Adrenal gland (tissue), 12 donors: ENCODE data around the gene PTK7. TPM values are rescaled to one million over a fixed set of nuclear protein-coding genes. Genes with fewer than 3 reads are reported as not detected.

Experiments
- DNase-seq, 7 donors: peaks; one replicate each; pipeline ENCODE4 v3.0.0-alpha.2; 2019 to 2020
- H3K27ac ChIP-seq, 5 donors: fragments of 200-600 bp; sonication (generic) in 4 of 5; 1 replicate in 3 of 5; 2 replicates in 2 of 5; pipeline versions ENCODE4 v1.5.1 to v1.8.0; 2016 to 2020; ENCODE audit warnings: mild to moderate bottlenecking in 1 of 5
- H3K27me3 ChIP-seq: fragments of 200-600 bp; 2 replicates; pipeline ENCODE4 v1.8.0; 2021
- H3K36me3 ChIP-seq, 2 donors: fragments of 200-600 bp; replicated peaks in 1 of 2; 1 replicate in 1 of 2; 2 replicates in 1 of 2; pipeline versions ENCODE4 v1.5.1 to v1.8.0; 2018 to 2022
- H3K4me1 ChIP-seq, 2 donors: fragments of 200-600 bp; replicated peaks in 1 of 2; 1 replicate in 1 of 2; 2 replicates in 1 of 2; pipeline versions ENCODE4 v1.5.1 to v1.8.0; 2018 to 2021
- H3K4me3 ChIP-seq, 4 donors: fragments of 200-600 bp; sonication (generic) in 3 of 4; one replicate each; pipeline ENCODE4 v1.5.1; 2016 to 2018
- H3K9me3 ChIP-seq, 3 donors: fragments of 200-600 bp; sonication (generic) in 1 of 3; replicated peaks in 1 of 3; 1 replicate in 2 of 3; 2 replicates in 1 of 3; pipeline versions ENCODE4 v1.5.1 to v1.8.0; 2016 to 2021
- CTCF ChIP-seq, 6 experiments: fragments of 450-650 bp in 4 of 6; fragments of 200-600 bp in 2 of 6; sonication (generic) in 1 of 6; IDR thresholded peaks; 1 replicate in 5 of 6; 2 replicates in 1 of 6; pipeline versions ENCODE4 v1.5.1 to v1.8.0; 2016 to 2021; ENCODE audit warnings: antibody characterized with exemption in 6 of 6, mild to moderate bottlenecking in 2 of 6, moderate library complexity in 1 of 6
- POLR2A ChIP-seq, 2 donors: fragments of 450-650 bp; IDR thresholded peaks; one replicate each; pipeline ENCODE4 v1.6.1; 2017; ENCODE audit warnings: antibody characterized with exemption in 2 of 2, mild to moderate bottlenecking in 2 of 2, moderate library complexity in 1 of 2
- WGBS, 4 donors: extraction: QIAGEN DNeasy Blood & Tissue Kit in 2 of 4; methylation state at CpG; one replicate each; pipeline versions ENCODE4 v1.1.5 to v1.1.7; 2013 to 2017; 5-methylcytosine and 5-hydroxymethylcytosine counted together
- intact Hi-C, 2 donors: fragments of 100-400 bp; cut with DNase I; formaldehyde crosslinking; loops; one replicate each; pipeline versions ENCODE4 v1.14.1 to v1.15.0; 2022 to 2023
- polyA plus RNA-seq, 3 donors: library from polyadenylated mRNA; stranded (reverse); fragments of 200-250 nt in 2 of 3; fragments of 350-450 nt in 1 of 3; fragmentation: Illumina TruSeq in 1 of 3; extraction: RNeasy Lipid Tissue Mini Kit (QIAGEN cat#74804) in 1 of 3; gene quantifications; one replicate each; pipeline ENCODE4 v1.2.3, GENCODE V29; 2013 to 2014
- total RNA-seq, 9 donors: library from RNA; depleted of rRNA in 4 of 9; stranded (reverse); fragments of >200 nt in 4 of 9; fragments of 120-200 nt in 1 of 9; fragmentation: NEBNext Ultra II Directional in 1 of 9; extraction: Animal tissue kit (Norgen Biotek cat#: 25700) in 1 of 9; gene quantifications; one replicate each; pipeline versions ENCODE4 v1.1.0 to v1.2.4, GENCODE V29; 2013 to 2023
- donor health status: healthy with polysubstance abuse.
- donor health status: Bipolar disorder and iron deficiency.
- donor health status: DM: yes; HTN: yes; CAD: no.
- donor health status: DM: no; HTN: no; CAD: no.
- donor health status: DM: no; HTN: no; CAD: no.
- donor health status: DM: yes; HTN: yes; CAD: no.

PTK7 gene
- total and polyA plus RNA-seq, 12 donors, result 2.8 to 16.7 (median 8.2) TPM

GRCh38 chr6:43062818-43063217 lies 13.3 kb upstream of the PTK7 start:
- intact Hi-C loops, result loop anchor here in 1 of 2 donors (5.0 kb wide), 1 partner anchor 79 kb away; no protein-coding TSS in a partner anchor
- 92 to 94% (median 94%) methylated on average over 11 to 12 of the region's 12 CpGs for WGBS, 4 donors
- Histone ChIP-seq H3K4me1 (peaks cover 13 to 16% of the 10 kb centered on the region in 2 donors), H3K36me3 (peaks cover 0 to 20% of the 10 kb centered on the region in 2 donors), H3K27ac (no peak overlapping the region), H3K27me3 (no peaks in the 10 kb centered on the region), H3K9me3 (no peaks in the 10 kb centered on the region), H3K4me3 (no peak overlapping the region)
- DNase-seq, result no peak
- TF ChIP-seq POLR2A (IDR thresholded peaks at IDR 0.05) (no peak), CTCF (IDR thresholded peaks at IDR 0.05) (no peak)

GRCh38 chr6:43070028-43070632 lies 6.0 kb upstream of the PTK7 start:
- intact Hi-C loops, result loop anchor here in 1 of 2 donors (5.0 kb wide), 1 partner anchor 77 kb away; no protein-coding TSS in a partner anchor

GRCh38 chr6:43074847-43075669 lies 1.1 kb upstream of the PTK7 start:
- no peak for TF ChIP-seq CTCF (IDR thresholded peaks at IDR 0.05)
- no peak for TF ChIP-seq POLR2A (IDR thresholded peaks at IDR 0.05)
- WGBS, 4 donors, result 59 to 78% (median 69%) methylated on average over 2 to 6 of the region's 6 CpGs
- intact Hi-C loops, result loop anchor here in 1 of 2 donors (5.0 kb wide), 1 partner anchor 72 kb away; no protein-coding TSS in a partner anchor
- no peaks in the 10 kb centered on the region for H3K9me3 ChIP-seq
- H3K4me3 ChIP-seq, result no peak overlapping the region
- no peaks in the 10 kb centered on the region for H3K27me3 ChIP-seq
- no peak overlapping the region for H3K27ac ChIP-seq
- H3K4me1 ChIP-seq, result peaks cover 0 to 4% of the 10 kb centered on the region in 2 donors
- no peak for DNase-seq
- H3K36me3 ChIP-seq, result peaks cover 0 to 14% of the 10 kb centered on the region in 2 donors

More at GRCh38 chr6:43070028-43070632, 6.0 kb upstream of the PTK7 start:
- no peaks in the 10 kb centered on the region for H3K9me3 ChIP-seq
- no peaks in the 10 kb centered on the region for H3K27me3 ChIP-seq
- WGBS, 4 donors, result 55 to 67% (median 60%) methylated on average over 6 of the region's 6 CpGs
- no peak overlapping the region for H3K4me3 ChIP-seq
- no peaks in the 10 kb centered on the region for H3K4me1 ChIP-seq
- peaks cover 0 to 31% of the 10 kb centered on the region in 2 donors for H3K36me3 ChIP-seq
- TF ChIP-seq POLR2A (IDR thresholded peaks at IDR 0.05) (no peak), CTCF (IDR thresholded peaks at IDR 0.05) (peak; percentile 25 to 53 (median 40))
- H3K27ac ChIP-seq, result no peak overlapping the region
- DNase-seq, result no peak
